Activated CD4-positive, alpha-beta T cell treated with anti-CD3 and anti-CD28 coated beads for 36 hours (primary cell): Measurements from ENCODE around the gene PDGFRA. TPM values are rescaled to one million over a fixed set of nuclear protein-coding genes. Genes with fewer than 3 reads are reported as not detected.

ENCODE experiments used
- ATAC-seq: fragments of 200-7000 bp; cut with Tn5 transposase; one replicate; pipeline ENCODE4 v1.10.0; 2021; ENCODE audit warnings: mild to moderate bottlenecking, moderate library complexity
- CTCF ChIA-PET: fragments of 350-600 bp; sonication (Branson Sonifier 250); formaldehyde crosslinking; loops from one replicate; lab custom pipeline; 2021; ENCODE audit warnings: antibody characterized with exemption; lab: Charles Lee
- POLR2A ChIA-PET: fragments of 350-600 bp; sonication (Branson Sonifier 250); formaldehyde crosslinking; loops from one replicate; lab custom pipeline; 2021; ENCODE audit warnings: antibody characterized with exemption, inconsistent platforms; lab: Charles Lee
- DNase-seq: peaks from one replicate; pipeline ENCODE4 v3.0.0-alpha.2; 2020
- H3K27ac Mint-ChIP-seq: one replicate; pipeline ENCODE4 v1.8.0; 2021; ENCODE audit warnings: mixed read lengths
- H3K27me3 Mint-ChIP-seq: one replicate; pipeline ENCODE4 v1.8.0; 2021; ENCODE audit warnings: mixed read lengths
- H3K36me3 Mint-ChIP-seq: one replicate; pipeline ENCODE4 v1.8.0; 2021; ENCODE audit warnings: low read depth, mixed read lengths
- H3K4me1 Mint-ChIP-seq: one replicate; pipeline ENCODE4 v1.8.0; 2021; ENCODE audit warnings: mixed read lengths
- H3K4me3 Mint-ChIP-seq: one replicate; pipeline ENCODE4 v1.8.0; 2021; ENCODE audit warnings: mild to moderate bottlenecking, moderate library complexity, mixed read lengths
- H3K9me3 Mint-ChIP-seq: one replicate; pipeline ENCODE4 v1.8.0; 2021; ENCODE audit warnings: low read depth, mixed read lengths
- intact Hi-C, 2 experiments: fragments of 100-400 bp; cut with DNase I in 1 of 2; cut with micrococcal nuclease in 1 of 2; formaldehyde crosslinking; loops; one replicate each; pipeline versions ENCODE4 v1.14.2 to v1.15.1; 2022 to 2024; cut with DNase I, micrococcal nuclease
- total RNA-seq, 2 experiments: library from RNA; stranded (reverse); gene quantifications; one replicate each; pipeline ENCODE4 v1.2.3, GENCODE V29; 2021

The PDGFRA gene
- total RNA-seq, 2 experiments from 2014 or later, result not detected

- peaks cover 9% of the 10 kb centered on the region for H3K27me3 Mint-ChIP-seq
- ChIA-PET POLR2A (no interaction called here), CTCF (no interaction called here)
- H3K36me3 Mint-ChIP-seq, result no peaks in the 10 kb centered on the region
- ATAC-seq (no peak), DNase-seq (no peak)
- H3K9me3 Mint-ChIP-seq, result no peaks in the 10 kb centered on the region
- no peak overlapping the region for H3K27ac Mint-ChIP-seq
- H3K4me3 Mint-ChIP-seq, result no peak overlapping the region
- H3K4me1 Mint-ChIP-seq, result no peaks in the 10 kb centered on the region
- intact Hi-C loops, result no loop called here
Measured at GRCh38 chr4:54290980-54291379, 61.9 kb downstream of the PDGFRA start.

GRCh38 chr4:54296548-54297203 lies 67.6 kb downstream of the PDGFRA start:
- H3K27me3 Mint-ChIP-seq, result peaks cover 6% of the 10 kb centered on the region
- no peak for DNase-seq
- no peaks in the 10 kb centered on the region for H3K4me1 Mint-ChIP-seq
- H3K36me3 Mint-ChIP-seq, result no peaks in the 10 kb centered on the region
- no peaks in the 10 kb centered on the region for H3K9me3 Mint-ChIP-seq
- ATAC-seq, result no peak
- intact Hi-C loops, result no loop called here
- no peak overlapping the region for H3K27ac Mint-ChIP-seq
- no peak overlapping the region for H3K4me3 Mint-ChIP-seq
- POLR2A ChIA-PET, result no interaction called here
- CTCF ChIA-PET, result no interaction called here

- H3K9me3 Mint-ChIP-seq, result peaks cover 6% of the 10 kb centered on the region
- peaks cover 9% of the 10 kb centered on the region for H3K27me3 Mint-ChIP-seq
- H3K4me3 Mint-ChIP-seq, result no peak overlapping the region
- DNase-seq, result no peak
- ATAC-seq, result no peak
- H3K36me3 Mint-ChIP-seq, result no peaks in the 10 kb centered on the region
- intact Hi-C loops, result no loop called here
- no peaks in the 10 kb centered on the region for H3K4me1 Mint-ChIP-seq
- no peak overlapping the region for H3K27ac Mint-ChIP-seq
- CTCF ChIA-PET, result interaction anchor here (0.7 kb wide), 1 partner anchor 15 kb away, joined by 3 read pairs; no protein-coding TSS in a partner anchor
- POLR2A ChIA-PET, result no interaction called here
Measured at GRCh38 chr4:54308110-54308509, 79.0 kb downstream of the PDGFRA start.

GRCh38 chr4:54315561-54316538 lies 86.8 kb downstream of the PDGFRA start:
- Mint-ChIP-seq H3K27ac (no peak overlapping the region), H3K4me1 (peaks cover 11% of the 10 kb centered on the region), H3K36me3 (no peaks in the 10 kb centered on the region), H3K27me3 (peaks cover 12% of the 10 kb centered on the region), H3K4me3 (no peak overlapping the region), H3K9me3 (no peaks in the 10 kb centered on the region)
- peak; percentile 74 for ATAC-seq
- CTCF ChIA-PET, result no interaction called here
- intact Hi-C loops, result loop anchor here (5.0 to 10.0 kb wide), 3 partner anchors 529 to 996 kb away; no protein-coding TSS in a partner anchor
- POLR2A ChIA-PET, result no interaction called here
- no peak for DNase-seq

- H3K27ac Mint-ChIP-seq, result no peak overlapping the region
- H3K27me3 Mint-ChIP-seq, result peaks cover 12% of the 10 kb centered on the region
- POLR2A ChIA-PET, result no interaction called here
- no peak overlapping the region for H3K4me3 Mint-ChIP-seq
- DNase-seq (no peak), ATAC-seq (no peak)
- H3K9me3 Mint-ChIP-seq, result no peaks in the 10 kb centered on the region
- intact Hi-C loops, result loop anchor here (5.0 to 10.0 kb wide), 3 partner anchors 527 to 995 kb away; no protein-coding TSS in a partner anchor
- CTCF ChIA-PET, result interaction anchor here (0.9 to 5.3 kb wide), 5 partner anchors 9 to 128 kb away, joined by 3 to 19 read pairs (median 5); no protein-coding TSS in a partner anchor
- H3K4me1 Mint-ChIP-seq, result peaks cover 11% of the 10 kb centered on the region
- no peaks in the 10 kb centered on the region for H3K36me3 Mint-ChIP-seq
Measured at GRCh38 chr4:54317690-54318089, 88.6 kb downstream of the PDGFRA start.

- Mint-ChIP-seq H3K9me3 (no peaks in the 10 kb centered on the region), H3K4me1 (peaks cover 11% of the 10 kb centered on the region), H3K27ac (no peak overlapping the region), H3K36me3 (no peaks in the 10 kb centered on the region), H3K27me3 (peaks cover 10% of the 10 kb centered on the region), H3K4me3 (no peak overlapping the region)
- DNase-seq (peak; percentile 49), ATAC-seq (peak; percentile 59)
- intact Hi-C loops, result loop anchor here (5.0 to 10.0 kb wide), 3 partner anchors 526 to 993 kb away; no protein-coding TSS in a partner anchor
- POLR2A ChIA-PET, result no interaction called here
- CTCF ChIA-PET, result interaction anchor here (0.7 to 5.3 kb wide), 13 partner anchors 9 to 1004 kb away, joined by 3 to 19 read pairs (median 4); no protein-coding TSS in a partner anchor
Measured at GRCh38 chr4:54318904-54319303, 89.8 kb downstream of the PDGFRA start.

- Mint-ChIP-seq H3K9me3 (no peaks in the 10 kb centered on the region), H3K27me3 (peaks cover 3% of the 10 kb centered on the region), H3K4me3 (no peak overlapping the region), H3K4me1 (peaks cover 2% of the 10 kb centered on the region), H3K36me3 (no peaks in the 10 kb centered on the region), H3K27ac (no peak overlapping the region)
- DNase-seq (no peak), ATAC-seq (no peak)
- ChIA-PET CTCF (interaction anchor here (1.9 to 5.3 kb wide), 2 partner anchors 119 to 641 kb away, joined by 5 to 19 read pairs; no protein-coding TSS in a partner anchor), POLR2A (no interaction called here)
- intact Hi-C loops, result loop anchor here in 1 of 2 experiments (10.0 kb wide), 1 partner anchor 64 kb away; no protein-coding TSS in a partner anchor
Measured at GRCh38 chr4:54320826-54321685, 92.0 kb downstream of the PDGFRA start.

- ChIA-PET CTCF (interaction anchor here (0.6 to 5.3 kb wide), 3 partner anchors 14 to 639 kb away, joined by 3 to 19 read pairs (median 5); no protein-coding TSS in a partner anchor), POLR2A (interaction anchor here (0.6 kb wide), 1 partner anchor 112 kb away, joined by 3 read pairs; no protein-coding TSS in a partner anchor)
- ATAC-seq, result peak; percentile 65
- Mint-ChIP-seq H3K27ac (no peak overlapping the region), H3K27me3 (peaks cover 3% of the 10 kb centered on the region), H3K4me3 (no peak overlapping the region), H3K36me3 (no peaks in the 10 kb centered on the region), H3K9me3 (no peaks in the 10 kb centered on the region), H3K4me1 (no peaks in the 10 kb centered on the region)
- DNase-seq, result peak; percentile 74
- intact Hi-C loops, result loop anchor here (1.0 to 10.0 kb wide), 5 partner anchors 62 to 998 kb away; no protein-coding TSS in a partner anchor
Measured at GRCh38 chr4:54322818-54323417, 93.8 kb downstream of the PDGFRA start.

GRCh38 chr4:54330896-54331295 lies 101.8 kb downstream of the PDGFRA start:
- intact Hi-C loops, result no loop called here
- no peak for ATAC-seq
- no peaks in the 10 kb centered on the region for H3K36me3 Mint-ChIP-seq
- no peak overlapping the region for H3K27ac Mint-ChIP-seq
- H3K27me3 Mint-ChIP-seq, result peaks cover 2% of the 10 kb centered on the region
- H3K4me3 Mint-ChIP-seq, result no peak overlapping the region
- H3K9me3 Mint-ChIP-seq, result no peaks in the 10 kb centered on the region
- no peaks in the 10 kb centered on the region for H3K4me1 Mint-ChIP-seq
- DNase-seq, result no peak
- ChIA-PET POLR2A (no interaction called here), CTCF (no interaction called here)

- intact Hi-C loops, result no loop called here
- Mint-ChIP-seq H3K27me3 (peaks cover 2% of the 10 kb centered on the region), H3K4me3 (no peak overlapping the region), H3K27ac (no peak overlapping the region), H3K36me3 (no peaks in the 10 kb centered on the region), H3K9me3 (no peaks in the 10 kb centered on the region), H3K4me1 (no peaks in the 10 kb centered on the region)
- POLR2A ChIA-PET, result no interaction called here
- CTCF ChIA-PET, result no interaction called here
- ATAC-seq, result no peak
- no peak for DNase-seq
Measured at GRCh38 chr4:54332542-54332941, 103.4 kb downstream of the PDGFRA start.
